GM10266 (cell line): Measurements from ENCODE around the gene PIAS3.

Source experiments
- DNase-seq: peaks from one replicate; pipeline ENCODE4 v3.0.0; 2012; ENCODE audit errors: extremely low spot score
- CTCF ChIP-seq: IDR thresholded peaks from 2 replicates; pipeline ENCODE4 v1.5.1; 2012; ENCODE audit warnings: mild to moderate bottlenecking, low read depth; ENCODE audit not compliant: control insufficient read depth, insufficient read depth; ENCODE audit errors: missing control alignments

The PIAS3 gene

GRCh38 chr1:145895471-145895870, 36.6 kb upstream of the PIAS3 start:
- DNase-seq: no peak
- no peak for TF ChIP-seq CTCF

GRCh38 chr1:145893306-145894055, 34.6 kb upstream of the PIAS3 start:
- DNase-seq: no peak
- no peak for TF ChIP-seq CTCF

- no peak for DNase-seq
- TF ChIP-seq CTCF: no peak
Observed at GRCh38 chr1:145892486-145893087, 33.7 kb upstream of the PIAS3 start.

GRCh38 chr1:145891587-145892485, 33.0 kb upstream of the PIAS3 start:
- peak; percentile 72 for TF ChIP-seq CTCF
- DNase-seq: peak; percentile 76

GRCh38 chr1:145891143-145891542, 32.3 kb upstream of the PIAS3 start:
- no peak for TF ChIP-seq CTCF
- DNase-seq: no peak

GRCh38 chr1:145889722-145890121, 30.8 kb upstream of the PIAS3 start:
- no peak for TF ChIP-seq CTCF
- no peak for DNase-seq
